ENCODE data around the gene MAP1B.
"Not testable (repeated sequence)": the region's sequence is repeated elsewhere in the genome, so short reads cannot be mapped to it uniquely, and the experiment has no call there.

Gene MAP1B

GRCh38 chr5:72107131-72107900 is at the start of gene MAP1B:
Gene MAP1B (plus strand): TSS chr5:72107475. CDS start chr5:72107532, 57 bp downstream.
- no peak for DNase-seq

GRCh38 chr5:72057816-72058215 is 49.5 kb upstream of the MAP1B start:
- DNase-seq = no peak

- no peak for DNase-seq
These were observed 44.0 kb upstream of the MAP1B start for GRCh38 chr5:72063219-72063819.

GRCh38 chr5:72064801-72065570 is 42.3 kb upstream of the MAP1B start:
- no peak for DNase-seq

GRCh38 chr5:72065751-72066255 is 41.5 kb upstream of the MAP1B start:
- no peak for DNase-seq

- DNase-seq = no peak
These were observed 40.6 kb upstream of the MAP1B start for GRCh38 chr5:72066705-72067107.

- no peak for DNase-seq
These were observed 39.4 kb upstream of the MAP1B start for GRCh38 chr5:72067682-72068470.

- no peak for DNase-seq
These were observed 36.7 kb upstream of the MAP1B start for GRCh38 chr5:72070529-72070928.

GRCh38 chr5:72071906-72072305 is 35.4 kb upstream of the MAP1B start:
- no peak for DNase-seq

GRCh38 chr5:72074251-72074650 is 33.0 kb upstream of the MAP1B start:
- DNase-seq = no peak

- DNase-seq = no peak
These were observed 31.8 kb upstream of the MAP1B start for GRCh38 chr5:72075461-72075860.

GRCh38 chr5:72076621-72077300 is 30.5 kb upstream of the MAP1B start:
- no peak for DNase-seq

GRCh38 chr5:72077390-72077789 is 29.9 kb upstream of the MAP1B start:
- DNase-seq = no peak

GRCh38 chr5:72079288-72079687 is 28.0 kb upstream of the MAP1B start:
- DNase-seq = no peak

- no peak for DNase-seq
These were observed 25.2 kb upstream of the MAP1B start for GRCh38 chr5:72082048-72082447.

GRCh38 chr5:72084876-72085275 is 22.4 kb upstream of the MAP1B start:
- no peak for DNase-seq

- no peak for DNase-seq
These were observed 22.0 kb upstream of the MAP1B start for GRCh38 chr5:72085319-72085718.

- not testable (repeated sequence) for DNase-seq
These were observed 17.6 kb upstream of the MAP1B start for GRCh38 chr5:72089713-72090112.

- no peak for DNase-seq
These were observed 15.2 kb upstream of the MAP1B start for GRCh38 chr5:72092074-72092473.

GRCh38 chr5:72093217-72093616 is 14.1 kb upstream of the MAP1B start:
- DNase-seq = no peak

- no peak for DNase-seq
These were observed 13.5 kb upstream of the MAP1B start for GRCh38 chr5:72093824-72094223.

GRCh38 chr5:72096602-72097188 is 10.6 kb upstream of the MAP1B start:
- DNase-seq = no peak
